IMR-90 (cell line): ENCODE measurements around the gene KDM5B.

ENCODE experiments used
- CEBPB ChIP-seq: IDR thresholded peaks from 2 replicates; pipeline ENCODE4 v1.6.1; 2012; ENCODE audit warnings: low read depth, low read length, improper control_type of control experiment
- CHD1 ChIP-seq: IDR thresholded peaks from 2 replicates; pipeline ENCODE4 v1.6.1; 2012; ENCODE audit warnings: low read depth, low read length, improper control_type of control experiment
- MAFK ChIP-seq: IDR thresholded peaks from 2 replicates; pipeline ENCODE4 v1.6.1; 2012; ENCODE audit warnings: low read depth, low read length, improper control_type of control experiment
- MAZ ChIP-seq: IDR thresholded peaks from 2 replicates; pipeline ENCODE4 v1.6.1; 2012; ENCODE audit warnings: low read depth, mild to moderate bottlenecking, low read length, improper control_type of control experiment, moderate library complexity, borderline replicate concordance
- MXI1 ChIP-seq: IDR thresholded peaks from 2 replicates; pipeline ENCODE4 v1.6.1; 2012; ENCODE audit warnings: low read depth, mild to moderate bottlenecking, low read length, moderate library complexity, borderline replicate concordance
- NFE2L2 ChIP-seq: fragments of 150-350 bp; IDR thresholded peaks from 2 replicates; pipeline ENCODE4 v1.6.1; 2016; ENCODE audit warnings: low read depth, mild to moderate bottlenecking, low read length
- POLR2A ChIP-seq: IDR thresholded peaks from 2 replicates; pipeline ENCODE4 v1.6.1; 2012; ENCODE audit warnings: mild to moderate bottlenecking, low read depth, low read length
- RAD21 ChIP-seq: IDR thresholded peaks from 2 replicates; pipeline ENCODE4 v1.6.1; 2012; ENCODE audit warnings: low read length, improper control_type of control experiment
- RFX5 ChIP-seq: IDR thresholded peaks from 2 replicates; pipeline ENCODE4 v1.8.0; 2012; ENCODE audit warnings: low read depth, mild to moderate bottlenecking, low read length, moderate library complexity
- TF ChIP-seq, protein P1 (sequence below): conservative IDR thresholded peaks from 2 replicates; pipeline ENCODE4 v1.5.1; 2012; ENCODE audit warnings: mild to moderate bottlenecking, low read depth, low read length, improper control_type of control experiment

- no peak for TF ChIP-seq MAZ
- TF ChIP-seq, protein P1, sequence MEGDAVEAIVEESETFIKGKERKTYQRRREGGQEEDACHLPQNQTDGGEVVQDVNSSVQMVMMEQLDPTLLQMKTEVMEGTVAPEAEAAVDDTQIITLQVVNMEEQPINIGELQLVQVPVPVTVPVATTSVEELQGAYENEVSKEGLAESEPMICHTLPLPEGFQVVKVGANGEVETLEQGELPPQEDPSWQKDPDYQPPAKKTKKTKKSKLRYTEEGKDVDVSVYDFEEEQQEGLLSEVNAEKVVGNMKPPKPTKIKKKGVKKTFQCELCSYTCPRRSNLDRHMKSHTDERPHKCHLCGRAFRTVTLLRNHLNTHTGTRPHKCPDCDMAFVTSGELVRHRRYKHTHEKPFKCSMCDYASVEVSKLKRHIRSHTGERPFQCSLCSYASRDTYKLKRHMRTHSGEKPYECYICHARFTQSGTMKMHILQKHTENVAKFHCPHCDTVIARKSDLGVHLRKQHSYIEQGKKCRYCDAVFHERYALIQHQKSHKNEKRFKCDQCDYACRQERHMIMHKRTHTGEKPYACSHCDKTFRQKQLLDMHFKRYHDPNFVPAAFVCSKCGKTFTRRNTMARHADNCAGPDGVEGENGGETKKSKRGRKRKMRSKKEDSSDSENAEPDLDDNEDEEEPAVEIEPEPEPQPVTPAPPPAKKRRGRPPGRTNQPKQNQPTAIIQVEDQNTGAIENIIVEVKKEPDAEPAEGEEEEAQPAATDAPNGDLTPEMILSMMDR = no peak
- no peak for TF ChIP-seq POLR2A
- TF ChIP-seq RFX5 = no peak
- no peak for TF ChIP-seq CEBPB
- no peak for TF ChIP-seq CHD1
- no peak for TF ChIP-seq MAFK
- no peak for TF ChIP-seq MXI1
- no peak for TF ChIP-seq RAD21
- TF ChIP-seq NFE2L2 = no peak
Measured at GRCh38 chr1:202684716-202685115, 123.5 kb downstream of the KDM5B start.
